Adrenal gland (tissue), 5 donors: ENCODE measurements around the gene UBQLN3.

Experiments used
- CTCF ChIP-seq, 6 experiments: fragments of 450-650 bp in 4 of 6; fragments of 200-600 bp in 2 of 6; sonication (generic) in 1 of 6; IDR thresholded peaks; 1 replicate in 5 of 6; 2 replicates in 1 of 6; pipeline versions ENCODE4 v1.5.1 to v1.8.0; 2016 to 2021; ENCODE audit warnings: antibody characterized with exemption in 6 of 6, mild to moderate bottlenecking in 2 of 6, moderate library complexity in 1 of 6
- POLR2A ChIP-seq, 2 donors: fragments of 450-650 bp; IDR thresholded peaks; one replicate each; pipeline ENCODE4 v1.6.1; 2017; ENCODE audit warnings: antibody characterized with exemption in 2 of 2, mild to moderate bottlenecking in 2 of 2, moderate library complexity in 1 of 2
- donor health status: DM: no; HTN: no; CAD: no.

- no peak for TF ChIP-seq CTCF (IDR thresholded peaks at IDR 0.05)
- no peak for TF ChIP-seq POLR2A (IDR thresholded peaks at IDR 0.05)
These were observed 24.3 kb upstream of the UBQLN3 start for GRCh38 chr11:5534046-5534445.
